ENCODE results near the gene PCCB.
A peak's percentile ranks its signal among the peaks of the same experiment; 100 is the strongest.
"Not testable (repeated sequence)": the region's sequence is repeated elsewhere in the genome, so short reads cannot be mapped to it uniquely, and the experiment has no call there.

The PCCB gene

DNA sequence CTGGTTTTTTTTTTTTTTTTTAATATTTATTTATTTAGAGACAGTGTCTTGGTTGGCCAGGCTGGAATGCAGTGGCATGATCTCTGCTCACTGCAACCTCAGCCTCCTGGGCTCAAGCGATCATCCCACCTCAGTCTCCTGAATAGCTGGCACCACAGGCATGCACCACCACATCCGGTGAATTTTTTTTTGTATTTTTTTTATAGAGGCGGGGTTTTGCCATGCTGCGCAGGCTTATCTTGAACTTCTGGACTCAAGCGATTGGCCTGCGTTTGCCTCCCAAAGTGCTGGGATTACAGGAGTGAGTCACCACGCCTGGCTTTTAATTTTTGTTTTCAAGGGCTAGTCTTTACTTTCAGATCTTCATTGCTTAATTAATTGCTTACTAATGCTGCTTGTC lies 13.1 kb downstream of the PCCB start:
- DNase-seq, result no peak

DNA sequence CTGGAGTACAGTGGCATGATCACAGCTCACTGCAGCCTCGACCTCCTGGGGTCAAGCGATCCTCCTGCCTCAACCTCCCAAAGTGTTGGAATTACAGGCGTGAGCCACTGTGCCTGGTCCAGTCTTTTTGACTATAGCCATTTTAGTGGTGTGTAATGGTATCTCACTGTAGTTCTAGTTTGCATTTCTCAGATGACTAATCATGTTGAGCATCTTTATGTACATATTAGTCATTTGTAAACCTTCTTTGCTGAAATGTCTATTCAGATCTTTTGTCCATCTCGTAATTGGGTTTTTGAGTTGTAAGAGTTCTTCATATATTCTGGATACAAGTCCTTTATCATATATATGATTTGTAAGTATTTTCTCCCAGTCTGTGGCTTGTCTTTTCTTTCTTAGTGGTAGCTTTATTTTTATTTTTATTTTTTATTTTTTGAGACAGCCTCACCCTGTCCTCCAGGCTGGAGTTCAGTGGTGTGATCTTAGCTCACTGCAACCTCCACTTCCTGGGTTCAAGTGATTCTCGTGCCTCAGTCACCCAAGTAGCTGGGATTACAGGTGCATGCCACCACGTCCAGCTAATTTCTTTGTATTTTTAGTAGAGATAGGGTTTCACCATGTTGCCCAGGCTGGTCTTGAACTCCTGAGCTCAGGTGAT lies 16.5 kb downstream of the PCCB start:
- DNase-seq, result not testable (repeated sequence)

DNA sequence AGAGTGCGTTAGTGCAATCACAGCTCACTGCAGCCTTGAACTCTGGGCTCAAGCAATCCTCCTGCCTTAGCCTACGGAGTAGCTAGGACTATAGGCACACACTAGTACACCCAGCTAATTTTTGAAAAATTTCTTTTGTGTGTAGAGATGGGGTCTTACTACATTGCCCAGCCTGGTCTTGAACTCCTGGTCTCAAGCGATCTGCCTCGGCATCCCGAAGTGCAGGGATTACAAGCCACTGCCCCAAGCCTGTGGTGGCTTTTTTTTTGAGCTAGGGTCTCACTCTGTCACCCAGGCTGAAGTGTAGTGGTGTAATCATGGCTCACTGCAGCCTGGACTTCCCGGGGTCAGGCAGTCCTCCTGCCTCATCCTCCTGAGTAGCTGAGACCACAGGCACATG lies 17.1 kb downstream of the PCCB start:
- DNase-seq, result no peak

DNA sequence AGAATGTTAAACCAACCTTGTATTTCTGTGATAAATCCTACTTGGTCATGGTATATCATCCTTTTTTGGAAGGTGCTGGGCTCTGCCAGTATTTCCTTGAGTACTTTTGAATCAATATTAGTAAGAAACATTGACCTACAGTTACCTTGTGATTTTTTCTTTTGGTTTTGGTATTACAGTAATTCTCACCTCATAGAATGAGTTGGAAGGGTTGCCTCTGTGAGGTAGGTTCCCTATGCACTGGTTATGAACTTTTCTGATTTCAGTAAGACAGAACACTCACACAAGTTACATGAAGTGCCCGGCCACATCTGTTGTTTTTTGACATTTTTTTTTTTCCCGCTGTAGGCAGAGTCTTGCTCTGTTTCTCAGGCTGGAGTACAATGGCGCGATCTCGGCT lies 20.0 kb downstream of the PCCB start:
- no peak for DNase-seq

DNA sequence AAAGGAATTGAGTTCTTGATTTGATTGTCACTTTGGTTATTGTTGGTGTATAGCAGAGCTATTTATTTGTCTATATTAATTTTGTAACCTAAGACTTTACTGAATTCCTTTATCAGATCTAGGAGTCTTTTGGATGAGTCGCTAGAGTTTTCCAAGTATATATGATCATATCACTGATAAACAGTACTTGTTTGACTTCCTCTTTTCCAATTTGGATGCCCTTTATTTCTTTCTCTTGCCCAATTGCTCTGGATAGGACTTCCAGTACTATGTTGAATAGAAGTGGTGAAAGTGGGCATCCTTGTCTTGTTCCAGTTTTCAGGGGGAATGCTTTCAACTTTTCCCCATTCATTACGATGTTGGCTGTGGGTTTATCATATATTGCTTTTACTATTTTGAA lies 21.5 kb downstream of the PCCB start:
- peak; percentile 8 to 39 for DNase-seq

DNA sequence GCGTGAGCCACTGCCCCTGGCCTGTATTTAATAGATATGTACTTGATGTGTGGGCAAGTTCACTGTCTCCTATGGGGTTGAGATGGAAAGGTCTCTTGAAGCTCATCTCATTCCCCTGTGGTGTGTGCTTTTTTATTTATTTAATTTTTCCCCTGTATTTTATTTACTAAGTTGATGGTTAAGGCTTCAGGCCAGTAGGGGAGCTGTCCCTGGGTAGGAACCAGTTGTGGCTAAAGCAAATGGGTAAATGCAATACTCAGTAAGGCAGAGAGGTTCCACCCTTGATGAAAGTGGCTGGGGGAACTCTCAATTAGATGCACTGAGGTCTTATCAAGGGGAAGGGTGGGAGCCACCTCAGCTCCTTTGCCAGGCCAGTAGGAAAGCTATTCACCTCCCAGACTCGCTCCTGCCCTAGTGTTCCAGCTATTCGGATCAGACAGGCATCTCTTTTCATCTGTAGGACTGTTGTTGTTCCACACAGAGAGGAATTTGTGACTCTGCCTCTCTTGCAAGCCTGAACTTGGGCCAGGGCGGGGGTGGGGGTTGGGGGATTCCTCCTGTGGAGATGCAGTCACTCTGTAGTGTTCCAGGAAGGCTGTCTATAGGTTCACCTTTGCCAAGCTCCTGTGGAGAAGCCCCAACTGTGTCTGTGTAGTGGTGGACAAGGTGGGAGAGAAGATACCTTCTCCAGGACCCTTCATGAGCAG lies 26.1 kb downstream of the PCCB start:
- DNase-seq, result no peak

DNA sequence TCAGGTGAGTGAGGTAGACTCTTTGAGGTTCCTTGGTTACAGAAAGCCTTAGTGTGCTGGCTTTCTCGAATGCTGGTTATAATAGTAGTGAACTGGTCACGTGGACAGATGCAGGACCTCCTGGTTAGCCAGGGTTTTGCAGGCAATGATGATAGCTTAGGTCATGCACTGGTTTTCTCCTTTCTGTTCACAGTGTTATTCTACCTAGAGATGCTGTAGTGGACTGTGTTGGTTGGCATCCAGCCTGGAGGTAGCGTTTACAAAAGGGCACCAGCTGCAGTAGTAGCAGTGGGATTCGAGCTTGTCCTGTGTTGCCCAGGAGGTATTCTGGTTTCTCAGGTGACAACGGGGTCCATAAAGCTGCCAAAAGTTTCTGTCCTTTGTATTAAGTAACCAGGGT lies 27.0 kb downstream of the PCCB start:
- no peak for DNase-seq

DNA sequence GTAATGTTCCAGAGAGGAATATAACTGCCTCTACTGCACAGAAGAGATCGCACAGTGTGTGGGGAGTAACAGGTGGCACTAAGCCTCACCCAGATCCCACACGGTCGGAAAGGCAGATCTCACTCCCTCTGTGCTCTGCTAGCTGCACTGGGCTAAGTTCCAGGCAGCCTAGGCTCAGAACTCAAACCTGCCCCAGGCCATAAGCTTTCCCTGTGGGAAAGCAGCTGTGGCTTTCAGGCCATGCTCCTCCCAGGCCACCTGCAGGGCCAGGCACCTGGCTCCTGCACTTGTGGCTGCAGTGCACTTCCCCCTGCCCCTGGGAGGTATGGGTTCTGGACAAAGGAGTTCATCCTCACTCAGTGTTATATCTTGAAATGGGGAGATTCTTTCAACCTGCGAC lies 27.5 kb downstream of the PCCB start:
- no peak for DNase-seq

DNA sequence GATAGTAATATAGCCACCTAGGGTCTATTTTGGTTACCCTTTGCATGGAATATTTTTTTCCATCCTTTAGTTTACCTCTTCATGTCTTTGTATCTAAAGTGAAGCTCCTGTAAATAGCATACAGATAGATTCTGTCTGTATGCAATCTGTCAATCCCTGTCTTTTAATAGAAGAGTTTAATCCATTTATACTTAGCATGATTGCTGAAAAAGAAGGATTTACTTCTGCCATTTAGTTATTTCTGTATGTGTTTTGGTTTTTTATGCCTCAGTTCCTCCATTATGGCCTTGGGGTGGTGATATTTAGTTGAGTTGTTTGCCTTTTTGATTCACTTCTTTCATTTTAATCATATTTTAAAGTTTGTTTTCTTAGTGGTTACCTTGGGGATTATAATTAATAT lies 29.0 kb downstream of the PCCB start:
- no peak for DNase-seq

DNA sequence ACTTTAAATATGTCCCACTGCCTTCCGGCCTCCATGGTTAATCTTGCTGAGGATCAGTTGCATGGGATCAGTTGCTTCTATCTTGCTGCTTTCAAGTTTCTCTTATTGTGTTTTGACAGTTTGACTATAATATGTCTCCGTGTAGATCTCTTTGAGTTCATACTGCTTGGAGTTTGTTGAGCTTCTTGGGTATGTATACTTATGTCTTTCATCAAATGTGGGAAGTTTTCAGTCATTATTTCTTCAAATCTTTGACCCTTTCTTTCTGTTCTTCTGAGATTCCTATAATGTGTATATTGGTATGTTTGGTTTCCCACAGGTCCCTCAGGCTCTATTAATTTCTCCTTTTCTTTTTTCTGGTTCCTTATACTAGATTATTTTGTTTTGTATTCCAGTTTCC lies 30.8 kb downstream of the PCCB start:
- DNase-seq, result no peak

DNA sequence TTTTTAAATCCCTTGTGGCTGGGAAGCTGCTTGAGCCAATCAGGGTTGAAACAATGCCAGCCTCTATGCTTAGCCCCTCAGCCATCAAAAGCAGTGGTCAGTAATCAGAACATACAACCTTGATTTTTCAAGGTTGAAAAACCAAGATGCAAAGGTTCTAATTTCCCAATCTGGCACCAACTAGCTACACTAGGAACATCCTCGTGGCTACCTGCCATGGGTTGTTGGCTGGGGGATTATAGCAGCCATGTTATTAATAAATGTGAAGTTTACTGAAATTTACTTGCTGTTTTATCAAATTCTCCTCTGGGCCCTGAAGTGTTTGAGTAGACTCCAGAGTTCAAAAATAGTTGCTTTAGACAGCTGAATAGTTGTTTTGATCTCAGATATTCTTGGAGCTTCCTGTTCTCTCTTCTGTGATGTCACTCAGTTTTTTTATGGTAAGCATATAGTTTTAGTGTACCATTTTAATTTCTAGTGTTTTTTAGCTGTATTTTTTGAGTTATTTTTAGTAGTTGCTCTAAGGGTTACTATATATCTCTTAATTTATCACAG lies 31.9 kb downstream of the PCCB start:
- peak in 1 of 2 experiments; percentile 4 for DNase-seq

DNA sequence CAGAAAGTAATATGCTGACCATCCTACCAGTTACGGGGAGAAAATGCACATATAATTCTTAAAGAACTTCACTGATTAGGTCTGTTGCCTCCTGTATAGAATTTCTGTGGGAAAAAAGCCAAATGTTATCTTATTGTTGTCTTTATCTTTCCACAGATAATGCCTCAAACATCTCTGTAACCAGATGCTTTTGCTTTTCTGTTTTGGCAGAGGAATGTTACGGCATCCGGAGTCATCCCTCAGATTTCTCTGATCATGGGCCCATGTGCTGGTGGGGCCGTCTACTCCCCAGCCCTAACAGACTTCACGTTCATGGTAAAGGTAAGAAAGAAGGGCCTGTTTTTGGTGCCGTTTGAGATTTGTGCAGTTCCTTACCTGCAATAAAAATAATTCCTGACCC lies 33.5 kb downstream of the PCCB start:
- DNase-seq, result no peak

DNA sequence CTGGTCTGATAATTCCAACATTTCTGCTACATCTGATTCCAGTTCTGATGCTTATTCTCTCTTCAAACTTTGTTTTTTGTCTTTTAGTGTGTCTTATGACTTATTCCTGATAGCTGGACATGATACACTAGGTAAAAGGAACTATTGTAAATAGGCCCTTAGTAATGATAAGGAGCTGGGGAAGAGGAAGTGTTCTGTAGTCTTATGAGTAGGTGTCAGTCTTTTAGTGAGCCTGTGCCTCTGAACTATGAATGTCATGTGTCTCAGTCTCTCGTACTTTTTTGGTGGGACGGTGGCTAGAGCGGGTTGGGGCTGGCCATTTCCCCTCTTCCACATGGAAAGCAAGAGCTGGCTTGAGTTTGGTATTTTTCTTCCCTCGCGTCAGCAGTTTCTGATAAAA lies 41.2 kb downstream of the PCCB start:
- DNase-seq, result peak in 1 of 2 experiments; percentile 19

DNA sequence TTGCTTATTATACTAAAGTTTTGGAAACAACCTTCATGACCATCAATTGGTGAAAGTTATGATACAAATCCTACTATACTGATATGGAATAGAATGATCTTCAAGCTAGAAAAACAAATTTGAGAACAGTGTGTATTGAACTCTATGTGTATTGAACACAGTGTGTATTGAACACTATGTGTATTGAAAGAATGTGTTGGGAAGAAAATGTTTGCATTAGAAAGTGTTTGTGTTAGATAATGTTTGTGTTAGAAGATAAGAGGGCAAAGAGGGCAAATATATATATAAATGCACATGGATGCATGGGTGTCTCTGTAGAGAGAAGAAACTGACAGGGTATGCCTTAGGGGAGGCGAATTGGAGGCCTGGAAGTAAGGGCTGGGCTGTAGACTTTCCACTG lies 42.4 kb downstream of the PCCB start:
- DNase-seq, result no peak

DNA sequence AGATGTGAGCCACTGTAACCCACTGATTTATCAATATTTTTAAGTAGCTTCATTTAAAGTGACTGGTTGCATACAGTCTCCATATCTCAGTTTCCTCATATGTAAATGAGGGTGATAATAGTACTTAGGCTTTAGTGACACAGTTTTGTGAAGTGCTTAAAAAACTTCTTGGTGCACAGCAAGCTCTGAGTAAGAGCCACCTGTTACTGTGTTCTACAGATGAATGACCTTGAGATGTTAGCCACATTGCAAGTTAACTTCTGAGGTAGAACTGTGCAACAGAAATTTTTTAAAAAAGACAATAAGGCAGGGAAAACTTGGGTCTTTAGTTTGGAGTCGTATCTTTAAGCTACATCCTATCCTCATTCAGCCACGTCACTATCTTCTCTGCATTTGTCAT lies 43.1 kb downstream of the PCCB start:
- no peak for DNase-seq

DNA sequence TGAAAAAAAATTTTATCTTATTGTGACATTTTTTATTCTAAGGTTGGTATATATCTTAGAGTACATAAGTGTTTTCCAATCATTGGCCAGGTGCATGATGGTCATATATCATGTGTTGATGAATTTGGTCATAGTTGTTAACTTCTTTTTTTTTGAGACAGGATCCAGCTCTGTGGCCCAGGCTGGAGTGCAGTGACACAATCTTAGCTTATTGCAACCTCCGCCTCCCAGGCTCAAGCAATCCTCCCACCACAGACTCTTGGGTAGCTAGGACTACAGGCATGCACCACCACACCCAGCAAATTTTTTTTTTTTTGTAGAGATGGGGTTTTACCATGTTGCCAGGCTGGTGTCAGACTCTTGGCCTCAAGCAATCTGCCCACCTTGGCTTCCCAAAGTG lies 44.0 kb downstream of the PCCB start:
- DNase-seq, result no peak

DNA sequence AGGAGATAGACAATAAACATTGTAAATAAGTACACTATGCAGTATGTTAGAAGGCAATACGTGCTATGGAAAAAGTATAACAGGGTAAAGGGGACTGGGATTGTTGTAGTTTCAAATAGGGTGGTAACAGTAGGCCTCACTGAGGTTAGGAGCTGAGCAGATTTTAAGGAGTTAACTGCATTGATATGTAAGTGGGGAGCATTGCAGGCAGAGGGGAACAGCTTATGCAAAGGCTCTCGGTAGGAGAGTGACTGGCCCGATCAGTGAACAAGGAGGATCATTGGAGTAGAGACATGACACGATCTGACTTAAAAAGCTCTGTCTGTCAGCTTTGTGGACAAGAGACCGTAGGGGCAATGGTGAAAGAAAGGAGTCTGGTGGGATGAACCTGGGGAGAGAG lies 46.8 kb downstream of the PCCB start:
- no peak for DNase-seq

DNA sequence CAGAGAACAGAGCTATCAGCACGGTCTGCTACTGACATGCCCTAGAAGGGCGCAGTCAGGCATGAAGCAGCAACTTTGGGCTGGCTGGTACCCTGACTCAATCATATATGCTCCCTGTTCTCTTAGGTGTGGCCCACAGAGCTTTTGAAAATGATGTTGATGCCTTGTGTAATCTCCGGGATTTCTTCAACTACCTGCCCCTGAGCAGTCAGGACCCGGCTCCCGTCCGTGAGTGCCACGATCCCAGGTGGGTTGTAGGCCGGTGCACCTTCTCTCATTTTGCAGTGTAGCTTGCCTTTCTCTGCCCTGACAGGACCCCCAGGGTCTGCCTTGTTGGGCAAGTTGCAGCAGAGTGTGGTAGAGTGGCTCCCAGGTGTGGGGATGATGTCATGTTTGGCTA lies 47.7 kb downstream of the PCCB start:
- DNase-seq, result no peak

DNA sequence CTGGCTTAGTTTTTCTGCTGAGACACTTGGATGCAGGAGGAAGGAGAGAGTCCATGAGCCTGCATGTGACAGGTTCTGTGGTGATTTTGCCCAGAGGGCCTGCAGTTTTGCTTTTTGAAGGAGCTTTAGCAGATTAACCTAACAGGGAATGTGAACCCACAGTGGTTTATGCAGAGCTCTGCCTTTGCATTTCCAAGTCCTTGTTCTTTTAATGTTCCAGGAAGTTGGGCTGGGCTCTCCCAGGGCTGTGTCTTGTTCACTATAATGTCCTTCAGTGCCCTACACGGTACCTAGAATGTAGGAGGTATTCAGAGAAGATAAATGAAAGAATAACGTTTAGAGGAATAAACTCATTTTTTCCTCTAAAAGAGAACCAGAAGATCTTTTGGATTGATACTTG lies 50.3 kb downstream of the PCCB start:
- no peak for DNase-seq

DNA sequence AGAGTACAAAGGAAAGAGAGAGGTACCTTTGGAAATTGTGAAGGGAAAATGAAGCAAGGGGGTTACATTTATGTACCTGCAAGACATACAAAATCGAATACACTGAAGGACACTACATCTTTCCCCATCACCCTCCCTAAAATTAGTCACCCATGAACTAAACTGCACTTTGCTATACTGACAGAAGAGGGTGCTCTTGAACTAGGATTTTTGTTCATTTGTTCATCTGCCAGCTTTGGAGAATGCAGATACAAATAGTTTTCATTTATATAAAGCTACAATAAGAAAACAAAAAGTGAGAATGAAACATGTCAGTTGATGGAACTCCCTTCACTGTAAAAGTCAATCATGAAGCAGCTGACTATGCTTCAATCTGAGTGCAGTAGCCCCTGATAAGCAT lies 55.7 kb downstream of the PCCB start:
- no peak for DNase-seq

DNA sequence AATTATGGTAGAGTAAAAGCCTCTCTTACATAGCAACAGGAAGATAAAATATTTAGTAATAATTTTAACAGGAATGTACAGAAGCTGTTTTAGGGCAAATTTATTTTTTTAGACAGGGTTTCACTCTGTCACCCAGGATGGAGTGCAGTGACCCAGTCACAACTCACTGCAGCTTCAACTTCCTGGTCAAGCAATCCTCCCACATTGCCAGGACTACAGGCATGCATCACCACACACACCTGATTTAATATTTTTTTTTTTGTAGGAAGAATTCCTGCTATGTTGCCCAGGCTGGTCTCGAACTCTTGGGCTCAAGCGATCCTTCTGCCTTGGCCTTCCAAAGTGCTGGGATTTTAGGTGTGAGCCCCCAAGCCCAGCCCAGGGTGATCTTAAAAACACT lies 61.1 kb downstream of the PCCB start:
- no peak for DNase-seq

DNA sequence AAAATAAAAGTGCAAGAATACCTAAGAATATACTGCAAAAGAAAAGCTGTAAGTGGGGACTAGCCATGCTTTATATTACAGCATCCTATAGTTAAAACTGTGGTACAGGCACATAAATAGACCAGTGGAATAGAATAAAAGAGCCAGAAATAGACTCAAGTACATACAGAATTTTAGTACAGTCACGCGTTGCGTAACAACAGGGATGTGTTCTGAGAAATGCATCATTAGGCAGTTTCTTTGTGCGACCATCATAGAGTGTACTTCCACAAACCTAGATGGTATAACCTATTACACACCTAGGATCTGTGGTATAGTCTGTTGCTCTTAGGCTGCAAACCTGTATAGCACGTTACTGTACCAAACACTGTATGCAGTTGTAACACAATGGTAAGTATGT lies 61.8 kb downstream of the PCCB start:
- no peak for DNase-seq

DNA sequence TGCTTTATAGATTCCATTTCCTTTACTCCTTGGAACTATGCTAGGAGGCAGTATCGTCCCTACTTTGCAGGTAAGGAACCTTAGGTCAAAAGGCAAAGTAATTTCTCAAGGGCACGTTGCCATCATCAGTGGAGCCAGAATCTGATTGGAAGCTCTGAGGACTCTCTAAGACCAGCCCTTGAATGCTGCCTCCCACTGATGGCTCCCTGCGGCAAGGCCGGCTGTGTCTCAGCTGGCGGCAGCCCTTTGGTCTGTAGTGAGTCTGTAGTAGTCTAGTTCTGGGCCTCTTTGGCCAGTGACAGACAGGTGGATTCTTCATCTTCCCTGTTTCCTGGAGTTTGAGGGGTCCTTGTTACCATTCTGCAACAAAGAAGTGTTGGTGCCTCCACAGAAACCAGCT lies 76.2 kb downstream of the PCCB start:
- DNase-seq, result no peak

DNA sequence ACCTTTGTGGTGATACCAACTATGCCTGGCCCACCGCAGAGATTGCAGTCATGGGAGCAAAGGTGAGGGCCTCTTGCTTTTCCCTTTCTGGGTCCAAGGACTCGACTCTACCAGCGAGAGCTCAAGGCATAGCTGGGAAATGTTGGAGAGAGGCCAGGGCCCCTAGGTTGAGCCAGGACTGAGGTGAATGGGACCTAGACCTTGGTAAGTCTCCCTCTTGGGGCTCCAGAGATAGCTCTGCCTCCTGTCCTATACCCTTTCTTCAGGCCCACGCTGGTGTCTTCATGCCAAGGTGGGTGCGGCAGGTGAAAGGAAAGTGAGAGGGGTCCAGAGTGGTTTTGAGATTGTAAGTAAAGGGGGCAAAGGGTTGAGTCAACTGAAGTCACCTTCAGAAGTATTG lies 77.5 kb downstream of the PCCB start:
- no peak for DNase-seq

DNA sequence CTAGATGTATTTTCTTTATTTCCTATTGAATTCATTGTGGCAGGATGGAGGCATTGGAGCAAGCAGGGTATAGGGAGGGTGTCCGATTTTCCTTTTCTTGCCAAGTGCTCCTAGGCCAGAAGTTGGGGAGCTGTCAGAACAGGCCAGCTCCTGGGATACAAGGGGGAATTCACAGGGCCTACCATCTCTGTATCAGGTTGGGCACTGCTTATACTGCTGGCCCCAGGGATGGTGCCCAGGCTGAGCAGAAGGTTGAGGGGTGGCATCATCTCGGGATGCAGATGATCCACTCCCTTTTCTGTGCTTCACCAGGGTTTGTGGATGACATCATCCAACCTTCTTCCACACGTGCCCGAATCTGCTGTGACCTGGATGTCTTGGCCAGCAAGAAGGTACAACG lies 79.5 kb downstream of the PCCB start:
- no peak for DNase-seq
